HCT116 (cell line): ENCODE data around the gene IQSEC3.

Experiments used
- YY1 ChIP-seq: IDR thresholded peaks from 2 replicates; pipeline ENCODE4 v1.6.1; 2011; ENCODE audit warnings: low read length, low read depth, moderate library complexity, mild to moderate bottlenecking; ENCODE audit not compliant: insufficient replicate concordance; ENCODE audit errors: extremely low read depth
- TF ChIP-seq, protein P1 (sequence below), 3 experiments: fragments of 200-600 bp in 1 of 3; sonication (generic) in 1 of 3; IDR thresholded peaks in 2 of 3; conservative IDR thresholded peaks in 1 of 3; 2 replicates each; pipeline ENCODE4 v1.5.1; 2012 to 2017; ENCODE audit warnings: low read depth in 2 of 3, low read length in 2 of 3, antibody characterized with exemption in 1 of 3, borderline replicate concordance in 1 of 3, control low read depth in 1 of 3, mild to moderate bottlenecking in 1 of 3, mixed read lengths in 1 of 3, mixed run types in 1 of 3, moderate library complexity in 1 of 3; ENCODE audit not compliant: insufficient read depth in 1 of 3

DNA sequence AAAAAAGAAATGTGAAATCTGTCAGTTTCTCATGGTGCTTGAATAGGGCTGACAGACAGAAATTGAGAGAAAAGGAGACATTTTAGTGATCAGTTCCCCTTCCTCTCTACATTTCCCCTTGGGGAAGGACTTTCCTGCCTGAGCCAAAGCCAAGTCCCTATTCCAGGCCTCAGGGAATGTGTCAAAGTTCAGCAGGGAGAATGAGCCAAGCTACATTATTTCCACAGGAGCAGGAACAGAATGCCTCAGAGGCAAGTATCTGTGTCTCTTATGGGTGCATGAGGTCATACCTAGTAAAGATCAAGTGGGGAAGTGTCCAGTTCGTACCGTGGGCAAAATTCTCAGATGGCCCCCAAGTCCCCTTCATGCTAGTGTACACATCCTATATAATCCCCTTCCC is 68.6 kb downstream of the IQSEC3 start:
- TF ChIP-seq, protein P1, sequence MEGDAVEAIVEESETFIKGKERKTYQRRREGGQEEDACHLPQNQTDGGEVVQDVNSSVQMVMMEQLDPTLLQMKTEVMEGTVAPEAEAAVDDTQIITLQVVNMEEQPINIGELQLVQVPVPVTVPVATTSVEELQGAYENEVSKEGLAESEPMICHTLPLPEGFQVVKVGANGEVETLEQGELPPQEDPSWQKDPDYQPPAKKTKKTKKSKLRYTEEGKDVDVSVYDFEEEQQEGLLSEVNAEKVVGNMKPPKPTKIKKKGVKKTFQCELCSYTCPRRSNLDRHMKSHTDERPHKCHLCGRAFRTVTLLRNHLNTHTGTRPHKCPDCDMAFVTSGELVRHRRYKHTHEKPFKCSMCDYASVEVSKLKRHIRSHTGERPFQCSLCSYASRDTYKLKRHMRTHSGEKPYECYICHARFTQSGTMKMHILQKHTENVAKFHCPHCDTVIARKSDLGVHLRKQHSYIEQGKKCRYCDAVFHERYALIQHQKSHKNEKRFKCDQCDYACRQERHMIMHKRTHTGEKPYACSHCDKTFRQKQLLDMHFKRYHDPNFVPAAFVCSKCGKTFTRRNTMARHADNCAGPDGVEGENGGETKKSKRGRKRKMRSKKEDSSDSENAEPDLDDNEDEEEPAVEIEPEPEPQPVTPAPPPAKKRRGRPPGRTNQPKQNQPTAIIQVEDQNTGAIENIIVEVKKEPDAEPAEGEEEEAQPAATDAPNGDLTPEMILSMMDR (IDR thresholded peaks at IDR 0.05 in 2 of 3, conservative IDR thresholded peaks at IDR 0.05 in 1 of 3; ENCODE audit: borderline replicate concordance in 1 of 3, insufficient read depth in 1 of 3, low read depth in 2 of 3, low read length in 2 of 3) = no peak
- no peak for TF ChIP-seq YY1
